Endometrial microvascular endothelial cells (primary cell): ENCODE data around the gene PPBP. TPM values are rescaled to one million over a fixed set of nuclear protein-coding genes. Genes with fewer than 3 reads are reported as not detected.
"Not testable (repeated sequence)": the region's sequence is repeated elsewhere in the genome, so short reads cannot be mapped to it uniquely, and the experiment has no call there.

Source experiments
- in situ Hi-C: cut with HindIII; loops from 2 replicates; pipeline ENCODE4 v1.10.0; 2017; ENCODE audit warnings: low sequenced_read_pairs, low pct_unique_long_range_greater_than_20kb; ENCODE audit errors: inconsistent ontology term
- total RNA-seq: library from RNA; depleted of rRNA; stranded (reverse); fragments of >200 nt; gene quantifications from one replicate; pipeline ENCODE4 v1.2.3, GENCODE V29; 2015; ENCODE audit errors: inconsistent ontology term

Gene PPBP
- total RNA-seq, 1 donor from 2014 or later = not detected

- in situ Hi-C loops = no loop called here
These were observed 25.3 kb downstream of the PPBP start for GRCh38 chr4:73962724-73963123.

- in situ Hi-C loops = not testable (repeated sequence)
These were observed 28.9 kb downstream of the PPBP start for GRCh38 chr4:73959041-73959440.

- in situ Hi-C loops = no loop called here
These were observed 35.6 kb downstream of the PPBP start for GRCh38 chr4:73952352-73952751.

DNA sequence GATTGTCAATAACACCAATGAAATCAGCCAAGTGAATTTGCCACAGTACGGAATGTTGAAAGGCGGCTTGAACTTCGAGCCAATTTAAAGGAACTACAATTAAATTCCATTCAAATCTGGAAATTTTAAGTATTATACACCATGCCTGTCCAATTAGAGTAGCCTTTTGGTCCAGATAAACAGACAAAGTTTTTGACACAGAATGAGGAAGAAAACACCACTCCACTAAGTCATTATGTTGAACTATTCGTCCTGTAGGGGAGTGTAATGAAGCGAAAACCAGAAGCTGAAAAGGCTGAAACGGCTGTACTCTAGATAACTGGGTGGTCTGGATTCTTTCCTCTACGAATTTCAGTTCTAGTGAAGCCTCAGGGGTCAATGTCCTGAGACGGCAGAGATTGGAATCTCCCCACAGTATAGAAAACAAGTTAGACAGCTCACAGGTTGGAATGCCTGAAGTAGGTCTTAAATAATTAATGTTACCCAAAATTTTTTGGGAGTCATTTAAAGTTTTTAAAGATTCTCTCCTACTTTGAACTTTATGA, 37.5 kb downstream of the PPBP start:
- in situ Hi-C loops = not testable (repeated sequence)

- in situ Hi-C loops = no loop called here
These were observed 38.8 kb downstream of the PPBP start for GRCh38 chr4:73948990-73949706.

GRCh38 chr4:73948291-73948690, 39.7 kb downstream of the PPBP start:
- in situ Hi-C loops = no loop called here

- in situ Hi-C loops = no loop called here
These were observed 40.6 kb downstream of the PPBP start for GRCh38 chr4:73947239-73947985.

DNA sequence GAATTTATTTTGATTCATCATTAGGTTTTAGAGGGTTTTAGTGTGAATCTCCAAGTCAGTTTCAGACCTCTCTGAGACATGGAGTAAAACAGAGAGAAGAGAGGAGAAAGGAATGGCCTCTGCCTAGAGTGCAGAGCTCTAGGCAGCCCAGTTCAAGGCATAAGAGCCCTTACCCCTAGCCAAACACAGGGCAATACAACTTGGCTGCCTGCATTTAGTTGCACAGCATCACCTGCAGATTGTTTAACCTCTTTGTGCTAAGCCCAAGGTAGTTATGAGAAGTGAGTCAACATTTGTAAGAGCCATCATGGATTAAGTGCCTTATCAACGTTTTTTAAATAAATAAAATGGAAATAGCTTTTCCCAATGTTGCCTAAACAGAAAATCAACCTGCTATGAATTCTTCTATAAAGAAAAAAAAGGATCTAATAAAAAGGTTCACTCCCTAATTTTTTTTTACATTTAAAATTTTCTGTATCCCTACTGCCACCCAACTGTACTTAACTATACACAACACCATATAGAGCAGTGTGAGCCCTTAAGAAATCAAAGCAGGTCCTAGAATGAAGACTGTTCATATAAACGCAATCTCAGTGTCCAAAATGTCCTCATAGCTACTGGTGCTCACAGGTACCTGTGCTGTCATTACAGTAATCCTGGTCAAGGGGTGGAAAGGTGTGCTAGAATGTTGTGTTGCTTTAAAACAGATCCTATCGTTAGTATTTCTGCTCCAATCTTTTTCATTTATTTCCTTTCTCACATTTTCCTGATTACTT, 42.1 kb downstream of the PPBP start:
- in situ Hi-C loops = no loop called here

DNA sequence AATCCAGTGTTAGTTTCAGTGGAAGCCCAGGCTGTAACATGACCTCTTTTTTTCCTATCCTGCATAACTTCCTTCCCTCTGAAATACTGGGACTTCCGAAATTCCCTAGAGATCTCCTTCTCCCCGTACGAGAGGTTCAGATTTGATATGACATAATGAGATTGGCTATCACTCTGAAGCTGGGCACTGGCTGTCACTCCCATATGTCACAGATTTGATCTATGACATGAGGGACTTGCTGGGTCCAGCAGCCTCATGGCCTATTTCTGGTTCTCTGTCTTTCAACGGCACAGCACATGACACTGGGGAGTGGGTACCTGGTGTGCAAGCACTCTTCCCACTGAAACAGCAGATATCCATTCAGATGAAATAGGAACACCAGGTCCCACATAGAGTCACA, 42.9 kb downstream of the PPBP start:
- in situ Hi-C loops = no loop called here

GRCh38 chr4:73944061-73944875, 43.7 kb downstream of the PPBP start:
- in situ Hi-C loops = no loop called here

DNA sequence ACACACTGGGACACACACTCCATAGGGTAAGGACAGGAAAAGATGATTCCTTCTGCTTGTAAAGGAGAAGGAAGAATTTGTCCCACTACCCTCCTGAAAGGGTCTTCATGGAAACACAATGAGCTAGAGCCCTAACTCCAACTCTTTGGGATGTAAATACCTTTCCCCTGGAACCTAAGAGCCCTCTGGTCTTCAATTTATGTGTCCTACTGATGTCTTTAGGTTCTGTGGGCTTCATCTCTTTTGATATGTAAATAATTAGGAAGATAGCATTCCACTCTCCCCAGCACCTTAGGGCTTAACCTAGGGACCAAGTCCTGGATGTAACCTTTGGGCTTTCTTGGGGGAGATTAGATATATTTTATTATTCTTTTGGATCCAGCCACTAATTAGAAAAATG, 44.4 kb downstream of the PPBP start:
- in situ Hi-C loops = no loop called here

- in situ Hi-C loops = no loop called here
These were observed 51.0 kb downstream of the PPBP start for GRCh38 chr4:73936969-73937368.

Other genes starting within 250 kb of the PPBP start
- gene CXCL8, start 247.6 kb downstream of the PPBP start, total RNA-seq = 422 TPM
- gene CXCL6, start 151.5 kb downstream of the PPBP start, total RNA-seq = 40.2 TPM
- 0.65 TPM for gene PF4V1, start 134.9 kb downstream of the PPBP start, total RNA-seq
- gene CXCL1, start 118.8 kb downstream of the PPBP start, total RNA-seq = 393 TPM
- gene PF4, start 6.2 kb downstream of the PPBP start, total RNA-seq = not detected
- 0.74 TPM for gene CXCL5, start 10.5 kb upstream of the PPBP start, total RNA-seq
- gene CXCL3, start 50.5 kb upstream of the PPBP start, total RNA-seq = 2.7 TPM
- gene CXCL2, start 111.0 kb upstream of the PPBP start, total RNA-seq = 5.9 TPM
- 18.1 TPM for gene MTHFD2L, start 169.9 kb upstream of the PPBP start, total RNA-seq